GM12891 (cell line): ENCODE results near the gene ZNF740.

Source experiments
- PAX5 ChIP-seq: IDR thresholded peaks from 2 replicates; pipeline ENCODE4 v1.6.1; 2011; ENCODE audit warnings: low read length, moderate library complexity, mild to moderate bottlenecking; ENCODE audit not compliant: insufficient read depth, severe bottlenecking
- POLR2A ChIP-seq: IDR thresholded peaks from 2 replicates; pipeline ENCODE4 v1.6.1; 2011; ENCODE audit warnings: low read depth, low read length, control low read depth
- POLR2AphosphoS5 ChIP-seq: IDR thresholded peaks from 2 replicates; pipeline ENCODE4 v1.6.1; 2011; ENCODE audit warnings: low read depth, low read length, control low read depth
- POU2F2 ChIP-seq: IDR thresholded peaks from 2 replicates; pipeline ENCODE4 v1.6.1; 2011; ENCODE audit warnings: low read depth, mild to moderate bottlenecking, control low read depth, low read length, moderate library complexity
- SPI1 ChIP-seq: IDR thresholded peaks from 2 replicates; pipeline ENCODE4 v1.6.1; 2011; ENCODE audit warnings: low read depth, low read length, control low read depth
- TAF1 ChIP-seq: IDR thresholded peaks from 2 replicates; pipeline ENCODE4 v1.6.1; 2011; ENCODE audit warnings: low read depth, low read length, control low read depth

GRCh38 chr12:53193040-53193439, 12.5 kb downstream of the ZNF740 start:
- TF ChIP-seq POLR2AphosphoS5 (no peak), TAF1 (no peak), POU2F2 (no peak), POLR2A (no peak), PAX5 (no peak), SPI1 (no peak)
